HG02852 (cell line): Measurements from ENCODE around the gene SYNRG.

Experiments
- ATAC-seq: cut with Tn5 transposase; IDR thresholded peaks from one replicate; pipeline ENCODE4 v1.9.1; 2021; ENCODE audit warnings: mild to moderate bottlenecking, moderate library complexity; ENCODE audit not compliant: unreplicated experiment

SYNRG gene

GRCh38 chr17:37506678-37507077, 102.5 kb downstream of the SYNRG start:
- no peak for ATAC-seq

GRCh38 chr17:37505333-37505732, 103.9 kb downstream of the SYNRG start:
- ATAC-seq, result no peak

- ATAC-seq, result no peak
These were observed 106.1 kb downstream of the SYNRG start for GRCh38 chr17:37503148-37503547.

GRCh38 chr17:37502009-37502936, 106.9 kb downstream of the SYNRG start:
- no peak for ATAC-seq

GRCh38 chr17:37500378-37500777, 108.8 kb downstream of the SYNRG start:
- no peak for ATAC-seq

GRCh38 chr17:37494971-37495370, 114.2 kb downstream of the SYNRG start:
- ATAC-seq, result no peak

GRCh38 chr17:37494401-37494831, 114.8 kb downstream of the SYNRG start:
- ATAC-seq, result no peak

- no peak for ATAC-seq
These were observed 115.8 kb downstream of the SYNRG start for GRCh38 chr17:37493249-37494027.

- no peak for ATAC-seq
These were observed 117.1 kb downstream of the SYNRG start for GRCh38 chr17:37492167-37492566.

GRCh38 chr17:37490638-37491614, 118.3 kb downstream of the SYNRG start:
- no peak for ATAC-seq

- ATAC-seq, result peak; percentile 63
These were observed 119.1 kb downstream of the SYNRG start for GRCh38 chr17:37490022-37490587.

- peak; percentile 54 for ATAC-seq
These were observed 119.8 kb downstream of the SYNRG start, which contains the start of gene DUSP14 for GRCh38 chr17:37489197-37490001. Gene DUSP14, plus strand, starts transcription at chr17:37489891. Its CDS starts 22,382 bp downstream, at chr17:37512273.

- ATAC-seq, result no peak
These were observed 120.5 kb downstream of the SYNRG start for GRCh38 chr17:37488607-37489196.

GRCh38 chr17:37488009-37488604, 121.1 kb downstream of the SYNRG start:
- no peak for ATAC-seq

- no peak for ATAC-seq
These were observed 123.2 kb downstream of the SYNRG start for GRCh38 chr17:37485938-37486570.

- no peak for ATAC-seq
These were observed 125.7 kb downstream of the SYNRG start for GRCh38 chr17:37483311-37484039.

GRCh38 chr17:37481001-37481665, 128.1 kb downstream of the SYNRG start:
- ATAC-seq, result no peak
